ENCODE measurements around the gene EMC9.

- TF ChIP-seq CTCF (IDR thresholded peaks at IDR 0.05) (no peak), EZH2 (IDR thresholded peaks at IDR 0.05) (no peak)
These were observed 25.1 kb downstream of the EMC9 start for GRCh38 chr14:24116128-24116814.
